Natural killer cell treated with Interleukin-12 subunit alpha and Interleukin-12 subunit beta and Interleukin-15 and Interleukin-18, amount 100 ng/mL, for 72 hours (primary cell): Measurements from ENCODE around the gene DIRAS1. TPM values are rescaled to one million over a fixed set of nuclear protein-coding genes. Genes with fewer than 3 reads are reported as not detected.
"Not testable (repeated sequence)": the region's sequence is repeated elsewhere in the genome, so short reads cannot be mapped to it uniquely, and the experiment has no call there.

Experiments used
- ATAC-seq, 2 donors: fragments of 150-1000 bp; cut with Tn5 transposase in 1 of 2; sonication (Bioruptor Pico), chemical (Tn5 transposase) in 1 of 2; 2 replicates each; pipeline ENCODE4 v1.10.0; 2021
- DNase-seq: peaks from one replicate; pipeline ENCODE4 v3.0.0; 2022; ENCODE audit warnings: low spot score
- H3K27ac Mint-ChIP-seq, 2 donors: 1 replicate in 1 of 2; 2 replicates in 1 of 2; pipeline ENCODE4 v1.8.0; 2022; ENCODE audit warnings: mixed read lengths in 2 of 2, mild to moderate bottlenecking in 1 of 2, moderate library complexity in 1 of 2
- H3K27me3 Mint-ChIP-seq, 2 donors: 1 replicate in 1 of 2; 2 replicates in 1 of 2; pipeline ENCODE4 v1.8.0; 2022; ENCODE audit warnings: mixed read lengths in 2 of 2
- H3K36me3 Mint-ChIP-seq: one replicate; pipeline ENCODE4 v1.8.0; 2022; ENCODE audit warnings: mixed read lengths
- H3K4me1 Mint-ChIP-seq, 2 donors: 1 replicate in 1 of 2; 2 replicates in 1 of 2; pipeline ENCODE4 v1.8.0; 2022; ENCODE audit warnings: low read depth in 2 of 2, mixed read lengths in 2 of 2, mild to moderate bottlenecking in 1 of 2
- H3K4me3 Mint-ChIP-seq: one replicate; pipeline ENCODE4 v1.8.0; 2022; ENCODE audit warnings: mixed read lengths
- H3K9me3 Mint-ChIP-seq: 2 replicates; pipeline ENCODE4 v1.8.0; 2022; ENCODE audit warnings: mixed read lengths
- total RNA-seq, 2 donors: library from RNA; stranded (reverse); gene quantifications; one replicate each; pipeline ENCODE4 v1.2.3, GENCODE V29; 2022

The DIRAS1 gene
- total RNA-seq, 2 donors from 2014 or later = not detected

- no peak for ATAC-seq
- no peaks in the 10 kb centered on the region for H3K9me3 Mint-ChIP-seq
- H3K4me3 Mint-ChIP-seq = peak overlapping the region; percentile 70
These were observed 20.4 kb downstream of the DIRAS1 start for GRCh38 chr19:2700660-2701360.

GRCh38 chr19:2699413-2700140, 21.6 kb downstream of the DIRAS1 start:
- H3K4me3 Mint-ChIP-seq = no peak overlapping the region
- no peaks in the 10 kb centered on the region for H3K9me3 Mint-ChIP-seq
- peaks cover 0 to 3% of the 10 kb centered on the region in 2 donors for H3K27me3 Mint-ChIP-seq
- H3K4me1 Mint-ChIP-seq = peaks cover 0 to 5% of the 10 kb centered on the region in 2 donors
- ATAC-seq (no peak), DNase-seq (no peak)
- H3K36me3 Mint-ChIP-seq = no peaks in the 10 kb centered on the region
- H3K27ac Mint-ChIP-seq = no peak overlapping the region

More at GRCh38 chr19:2700660-2701360, 20.4 kb downstream of the DIRAS1 start:
- no peak for DNase-seq
- H3K36me3 Mint-ChIP-seq = no peaks in the 10 kb centered on the region
- no peak overlapping the region for H3K27ac Mint-ChIP-seq
- H3K4me1 Mint-ChIP-seq = peaks cover 0 to 5% of the 10 kb centered on the region in 2 donors
- H3K27me3 Mint-ChIP-seq = no peaks in the 10 kb centered on the region

- H3K4me1 Mint-ChIP-seq = no peaks in the 10 kb centered on the region
- no peak for DNase-seq
- H3K9me3 Mint-ChIP-seq = no peaks in the 10 kb centered on the region
- no peaks in the 10 kb centered on the region for H3K36me3 Mint-ChIP-seq
- H3K27ac Mint-ChIP-seq = no peak overlapping the region
- peaks cover 0 to 3% of the 10 kb centered on the region in 2 donors for H3K27me3 Mint-ChIP-seq
- no peak overlapping the region for H3K4me3 Mint-ChIP-seq
- no peak for ATAC-seq
These were observed 27.0 kb downstream of the DIRAS1 start for GRCh38 chr19:2694196-2694595.

GRCh38 chr19:2693492-2694160, 27.5 kb downstream of the DIRAS1 start:
- DNase-seq (no peak), ATAC-seq (no peak)
- Mint-ChIP-seq H3K9me3 (no peaks in the 10 kb centered on the region), H3K4me3 (no peak overlapping the region), H3K27me3 (peaks cover 0 to 3% of the 10 kb centered on the region in 2 donors), H3K27ac (no peak overlapping the region), H3K36me3 (no peaks in the 10 kb centered on the region), H3K4me1 (no peaks in the 10 kb centered on the region)

- Mint-ChIP-seq H3K27ac (no peak overlapping the region), H3K4me3 (no peak overlapping the region)
These were observed 29.2 kb downstream of the DIRAS1 start for GRCh38 chr19:2691951-2692350.

GRCh38 chr19:2690856-2691255, 30.3 kb downstream of the DIRAS1 start:
- H3K27ac Mint-ChIP-seq = no peak overlapping the region
- no peaks in the 10 kb centered on the region for H3K4me1 Mint-ChIP-seq
- H3K36me3 Mint-ChIP-seq = no peaks in the 10 kb centered on the region
- H3K27me3 Mint-ChIP-seq = peaks cover 0 to 3% of the 10 kb centered on the region in 2 donors
- DNase-seq = no peak
- ATAC-seq = no peak
- no peaks in the 10 kb centered on the region for H3K9me3 Mint-ChIP-seq
- no peak overlapping the region for H3K4me3 Mint-ChIP-seq

More at GRCh38 chr19:2691951-2692350, 29.2 kb downstream of the DIRAS1 start:
- Mint-ChIP-seq H3K9me3 (no peaks in the 10 kb centered on the region), H3K27me3 (peaks cover 0 to 3% of the 10 kb centered on the region in 2 donors), H3K36me3 (no peaks in the 10 kb centered on the region), H3K4me1 (no peaks in the 10 kb centered on the region)
- ATAC-seq (no peak), DNase-seq (no peak)

GRCh38 chr19:2686360-2686759, 34.8 kb downstream of the DIRAS1 start:
- no peak overlapping the region for H3K27ac Mint-ChIP-seq
- H3K4me3 Mint-ChIP-seq = no peak overlapping the region
- H3K4me1 Mint-ChIP-seq = no peaks in the 10 kb centered on the region
- H3K9me3 Mint-ChIP-seq = no peaks in the 10 kb centered on the region
- DNase-seq (no peak), ATAC-seq (no peak)
- no peaks in the 10 kb centered on the region for H3K36me3 Mint-ChIP-seq
- no peaks in the 10 kb centered on the region for H3K27me3 Mint-ChIP-seq

- DNase-seq (no peak), ATAC-seq (no peak)
- Mint-ChIP-seq H3K4me1 (no peaks in the 10 kb centered on the region), H3K27me3 (no peaks in the 10 kb centered on the region), H3K36me3 (no peaks in the 10 kb centered on the region), H3K27ac (no peak overlapping the region), H3K4me3 (no peak overlapping the region), H3K9me3 (no peaks in the 10 kb centered on the region)
These were observed 35.9 kb downstream of the DIRAS1 start for GRCh38 chr19:2685204-2685704.

- no peaks in the 10 kb centered on the region for H3K4me1 Mint-ChIP-seq
These were observed 37.7 kb downstream of the DIRAS1 start for GRCh38 chr19:2683430-2684003.

GRCh38 chr19:2680808-2681207, 40.4 kb downstream of the DIRAS1 start:
- ATAC-seq = no peak
- Mint-ChIP-seq H3K4me3 (no peak overlapping the region), H3K27ac (no peak overlapping the region), H3K27me3 (peaks cover 0 to 6% of the 10 kb centered on the region in 2 donors), H3K4me1 (no peaks in the 10 kb centered on the region), H3K9me3 (no peaks in the 10 kb centered on the region), H3K36me3 (no peaks in the 10 kb centered on the region)
- DNase-seq = no peak

More at GRCh38 chr19:2683430-2684003, 37.7 kb downstream of the DIRAS1 start:
- Mint-ChIP-seq H3K9me3 (no peaks in the 10 kb centered on the region), H3K27me3 (peaks cover 0 to 2% of the 10 kb centered on the region in 2 donors), H3K4me3 (no peak overlapping the region), H3K36me3 (no peaks in the 10 kb centered on the region), H3K27ac (no peak overlapping the region)
- ATAC-seq (no peak), DNase-seq (no peak)

- Mint-ChIP-seq H3K27ac (no peak overlapping the region), H3K36me3 (no peaks in the 10 kb centered on the region), H3K9me3 (no peaks in the 10 kb centered on the region), H3K27me3 (peaks cover 0 to 12% of the 10 kb centered on the region in 2 donors), H3K4me3 (no peak overlapping the region), H3K4me1 (no peaks in the 10 kb centered on the region)
- ATAC-seq = no peak
- DNase-seq = no peak
These were observed 41.7 kb downstream of the DIRAS1 start for GRCh38 chr19:2679439-2679838.

GRCh38 chr19:2678948-2679347, 42.2 kb downstream of the DIRAS1 start:
- not testable (repeated sequence) for H3K4me1 Mint-ChIP-seq, DNase-seq, ATAC-seq, H3K27ac Mint-ChIP-seq, H3K9me3 Mint-ChIP-seq, H3K4me3 Mint-ChIP-seq, H3K36me3 Mint-ChIP-seq
- peaks cover 0 to 12% of the 10 kb centered on the region in 2 donors for H3K27me3 Mint-ChIP-seq

- ATAC-seq = peak; percentile 32 to 35
- H3K27me3 Mint-ChIP-seq = peaks cover 0 to 12% of the 10 kb centered on the region in 2 donors
- H3K9me3 Mint-ChIP-seq = no peaks in the 10 kb centered on the region
- H3K27ac Mint-ChIP-seq = peak overlapping the region in 1 of 2 donors; percentile 41
- H3K4me3 Mint-ChIP-seq = no peak overlapping the region
- no peaks in the 10 kb centered on the region for H3K4me1 Mint-ChIP-seq
- DNase-seq = no peak
- no peaks in the 10 kb centered on the region for H3K36me3 Mint-ChIP-seq
These were observed 43.0 kb downstream of the DIRAS1 start for GRCh38 chr19:2678044-2678671.
